Cardiac muscle cell (in vitro differentiated cells and primary cell): ENCODE measurements around the gene SEMA5A. TPM values are rescaled to one million over a fixed set of nuclear protein-coding genes. Genes with fewer than 3 reads are reported as not detected.

ENCODE experiments used
- DNase-seq, 2 donors: peaks; one replicate each; pipeline versions ENCODE4 v3.0.0 to v3.0.0-alpha.2; 2010 to 2017; ENCODE audit warnings: low read depth in 1 of 2, low spot score in 1 of 2
- H3K27ac ChIP-seq: fragments of 200-600 bp; sonication (generic); 2 replicates; pipeline ENCODE4 v1.5.1; 2016
- H3K27me3 ChIP-seq: fragments of 200-600 bp; sonication (generic); 2 replicates; pipeline ENCODE4 v1.6.0; 2016; ENCODE audit warnings: control low read depth
- H3K36me3 ChIP-seq: fragments of 200-600 bp; sonication (generic); 2 replicates; pipeline ENCODE4 v1.5.1; 2016; ENCODE audit warnings: control low read depth
- H3K4me1 ChIP-seq: fragments of 200-600 bp; sonication (generic); 2 replicates; pipeline ENCODE4 v1.8.1; 2017; ENCODE audit warnings: low read depth, mild to moderate bottlenecking, mixed run types
- H3K4me3 ChIP-seq: fragments of 200-600 bp; sonication (generic); 2 replicates; pipeline ENCODE4 v1.5.1; 2016; ENCODE audit warnings: mild to moderate bottlenecking
- H3K9me3 ChIP-seq: fragments of 200-600 bp; sonication (generic); 2 replicates; pipeline ENCODE4 v1.5.1; 2017; ENCODE audit warnings: low read depth, mild to moderate bottlenecking, control low read depth
- CTCF ChIP-seq: IDR thresholded peaks from 2 replicates; pipeline ENCODE4 v1.5.1; 2012; ENCODE audit warnings: low read depth, mild to moderate bottlenecking, low read length
- polyA plus RNA-seq: library from polyadenylated mRNA; unstranded; fragments of >200 nt; fragmentation: Nextera tagmentation; extraction: Ambion mirVana; gene quantifications from 2 replicates; pipeline ENCODE4 v1.2.1, GENCODE V29; 2016
- total RNA-seq: library from RNA; depleted of rRNA; stranded (reverse); fragments of >200 nt; gene quantifications from 2 replicates; pipeline ENCODE4 v1.2.3, GENCODE V29; 2016

The SEMA5A gene
- total and polyA plus RNA-seq, 2 experiments from 2014 or later = 15.7 to 16.6 TPM

GRCh38 chr5:9431496-9432258, 114.2 kb downstream of the SEMA5A start:
- peak overlapping the region; percentile 91 for H3K27ac ChIP-seq
- H3K9me3 ChIP-seq = no peaks in the 10 kb centered on the region
- DNase-seq = peak; percentile 30 to 32
- H3K36me3 ChIP-seq = no peaks in the 10 kb centered on the region
- H3K4me3 ChIP-seq = no peak overlapping the region
- no peak for TF ChIP-seq CTCF
- no peaks in the 10 kb centered on the region for H3K27me3 ChIP-seq
- peaks cover 17% of the 10 kb centered on the region for H3K4me1 ChIP-seq

DNA sequence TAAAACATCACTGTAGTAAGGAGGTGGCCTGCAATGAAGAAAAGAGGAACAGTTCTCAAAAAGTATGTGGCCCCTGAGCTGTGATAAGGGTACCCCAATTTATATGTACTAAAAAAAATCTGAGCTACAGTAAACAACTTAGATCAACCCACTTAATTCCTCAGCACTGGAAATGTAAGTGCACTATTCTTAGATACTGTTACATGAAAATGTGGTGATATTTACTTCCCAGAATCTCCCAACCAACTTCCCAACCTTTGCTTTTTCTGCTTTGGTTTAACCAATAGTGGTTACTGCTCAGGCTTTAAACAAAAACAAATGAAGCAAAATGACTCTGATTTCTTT, 114.8 kb downstream of the SEMA5A start:
- TF ChIP-seq CTCF = no peak
- no peak overlapping the region for H3K4me3 ChIP-seq
- H3K27me3 ChIP-seq = no peaks in the 10 kb centered on the region
- no peaks in the 10 kb centered on the region for H3K9me3 ChIP-seq
- no peaks in the 10 kb centered on the region for H3K36me3 ChIP-seq
- peak overlapping the region; percentile 91 for H3K27ac ChIP-seq
- DNase-seq = no peak
- peaks cover 17% of the 10 kb centered on the region for H3K4me1 ChIP-seq

DNA sequence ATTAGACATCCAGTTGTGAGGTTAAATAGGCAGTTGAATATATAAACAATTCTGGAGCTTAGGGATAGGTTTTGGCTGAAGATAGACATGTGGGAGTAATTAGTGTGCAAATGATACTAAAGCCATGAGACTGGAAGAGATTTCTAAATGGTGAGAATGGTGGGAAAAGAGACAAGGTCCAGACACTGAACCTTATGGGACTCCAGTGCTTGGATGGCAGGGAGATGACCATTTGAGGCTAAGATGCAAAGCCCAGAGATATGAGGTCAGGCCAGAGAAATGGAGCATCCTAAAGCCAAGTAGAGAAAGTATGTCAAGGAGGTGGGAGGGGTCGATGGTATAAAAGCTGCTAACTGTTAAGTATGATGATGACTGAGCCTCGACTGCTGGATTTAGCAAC, 115.6 kb downstream of the SEMA5A start:
- Histone ChIP-seq H3K27me3 (no peaks in the 10 kb centered on the region), H3K27ac (no peak overlapping the region), H3K4me3 (no peak overlapping the region), H3K9me3 (no peaks in the 10 kb centered on the region), H3K36me3 (no peaks in the 10 kb centered on the region), H3K4me1 (peaks cover 17% of the 10 kb centered on the region)
- no peak for TF ChIP-seq CTCF
- no peak for DNase-seq

DNA sequence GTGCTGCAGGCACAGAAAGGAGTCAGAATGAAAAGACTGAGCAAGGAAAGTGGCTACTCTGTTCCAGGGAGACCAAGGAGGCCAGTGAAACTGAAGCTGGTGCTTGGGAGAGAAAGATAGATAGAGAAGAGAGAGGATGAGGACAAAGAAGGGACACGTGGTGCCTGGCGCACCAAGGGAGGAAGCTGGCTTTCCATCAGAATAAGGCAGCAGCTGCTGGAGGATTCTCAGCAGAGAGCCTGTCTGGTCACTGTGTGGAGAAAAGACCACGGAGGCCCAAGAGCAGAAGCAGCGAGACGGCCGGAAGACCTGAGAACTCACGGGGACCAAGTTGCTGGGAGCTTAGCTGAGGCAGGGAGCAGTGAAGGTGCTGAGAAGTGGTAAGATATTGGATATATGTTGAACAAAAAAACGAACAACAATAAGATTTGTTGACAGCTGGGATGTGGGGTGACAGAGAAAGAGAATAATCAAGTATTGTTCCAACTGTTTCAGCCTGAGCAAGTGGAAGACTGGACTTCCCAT, 116.1 kb downstream of the SEMA5A start:
- TF ChIP-seq CTCF = no peak
- no peak overlapping the region for H3K4me3 ChIP-seq
- no peak for DNase-seq
- peaks cover 17% of the 10 kb centered on the region for H3K4me1 ChIP-seq
- H3K27me3 ChIP-seq = no peaks in the 10 kb centered on the region
- H3K36me3 ChIP-seq = no peaks in the 10 kb centered on the region
- H3K9me3 ChIP-seq = no peaks in the 10 kb centered on the region
- no peak overlapping the region for H3K27ac ChIP-seq

GRCh38 chr5:9428272-9428671, 117.6 kb downstream of the SEMA5A start:
- Histone ChIP-seq H3K36me3 (no peaks in the 10 kb centered on the region), H3K27ac (no peak overlapping the region), H3K27me3 (no peaks in the 10 kb centered on the region), H3K4me3 (no peak overlapping the region), H3K4me1 (peaks cover 19% of the 10 kb centered on the region), H3K9me3 (no peaks in the 10 kb centered on the region)
- no peak for TF ChIP-seq CTCF
- DNase-seq = no peak
